ENCODE data around the gene AFMID. TPM values are rescaled to one million over a fixed set of nuclear protein-coding genes. Genes with fewer than 3 reads are reported as not detected.

The AFMID gene
- total and polyA plus RNA-seq, 2 of the 13 experiments (the other 11 are each of a cell fraction or from before 2014, with no cell fraction given) = 249 to 270 TPM

DNA sequence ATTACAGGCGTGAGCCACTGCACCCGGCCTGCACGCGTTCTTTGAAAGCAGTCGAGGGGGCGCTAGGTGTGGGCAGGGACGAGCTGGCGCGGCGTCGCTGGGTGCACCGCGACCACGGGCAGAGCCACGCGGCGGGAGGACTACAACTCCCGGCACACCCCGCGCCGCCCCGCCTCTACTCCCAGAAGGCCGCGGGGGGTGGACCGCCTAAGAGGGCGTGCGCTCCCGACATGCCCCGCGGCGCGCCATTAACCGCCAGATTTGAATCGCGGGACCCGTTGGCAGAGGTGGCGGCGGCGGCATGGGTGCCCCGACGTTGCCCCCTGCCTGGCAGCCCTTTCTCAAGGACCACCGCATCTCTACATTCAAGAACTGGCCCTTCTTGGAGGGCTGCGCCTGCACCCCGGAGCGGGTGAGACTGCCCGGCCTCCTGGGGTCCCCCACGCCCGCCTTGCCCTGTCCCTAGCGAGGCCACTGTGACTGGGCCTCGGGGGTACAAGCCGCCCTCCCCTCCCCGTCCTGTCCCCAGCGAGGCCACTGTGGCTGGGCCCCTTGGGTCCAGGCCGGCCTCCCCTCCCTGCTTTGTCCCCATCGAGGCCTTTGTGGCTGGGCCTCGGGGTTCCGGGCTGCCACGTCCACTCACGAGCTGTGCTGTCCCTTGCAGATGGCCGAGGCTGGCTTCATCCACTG is 27.0 kb downstream of the AFMID start, which contains the start of gene BIRC5 (continued):
- TF ChIP-seq, protein P1, sequence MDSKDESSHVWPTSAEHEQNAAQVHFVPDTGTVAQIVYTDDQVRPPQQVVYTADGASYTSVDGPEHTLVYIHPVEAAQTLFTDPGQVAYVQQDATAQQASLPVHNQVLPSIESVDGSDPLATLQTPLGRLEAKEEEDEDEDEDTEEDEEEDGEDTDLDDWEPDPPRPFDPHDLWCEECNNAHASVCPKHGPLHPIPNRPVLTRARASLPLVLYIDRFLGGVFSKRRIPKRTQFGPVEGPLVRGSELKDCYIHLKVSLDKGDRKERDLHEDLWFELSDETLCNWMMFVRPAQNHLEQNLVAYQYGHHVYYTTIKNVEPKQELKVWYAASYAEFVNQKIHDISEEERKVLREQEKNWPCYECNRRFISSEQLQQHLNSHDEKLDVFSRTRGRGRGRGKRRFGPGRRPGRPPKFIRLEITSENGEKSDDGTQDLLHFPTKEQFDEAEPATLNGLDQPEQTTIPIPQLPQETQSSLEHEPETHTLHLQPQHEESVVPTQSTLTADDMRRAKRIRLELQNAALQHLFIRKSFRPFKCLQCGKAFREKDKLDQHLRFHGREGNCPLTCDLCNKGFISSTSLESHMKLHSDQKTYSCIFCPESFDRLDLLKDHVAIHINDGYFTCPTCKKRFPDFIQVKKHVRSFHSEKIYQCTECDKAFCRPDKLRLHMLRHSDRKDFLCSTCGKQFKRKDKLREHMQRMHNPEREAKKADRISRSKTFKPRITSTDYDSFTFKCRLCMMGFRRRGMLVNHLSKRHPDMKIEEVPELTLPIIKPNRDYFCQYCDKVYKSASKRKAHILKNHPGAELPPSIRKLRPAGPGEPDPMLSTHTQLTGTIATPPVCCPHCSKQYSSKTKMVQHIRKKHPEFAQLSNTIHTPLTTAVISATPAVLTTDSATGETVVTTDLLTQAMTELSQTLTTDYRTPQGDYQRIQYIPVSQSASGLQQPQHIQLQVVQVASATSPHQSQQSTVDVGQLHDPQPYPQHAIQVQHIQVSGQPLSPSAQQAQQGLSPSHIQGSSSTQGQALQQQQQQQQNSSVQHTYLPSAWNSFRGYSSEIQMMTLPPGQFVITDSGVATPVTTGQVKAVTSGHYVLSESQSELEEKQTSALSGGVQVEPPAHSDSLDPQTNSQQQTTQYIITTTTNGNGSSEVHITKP (CRISPR knock-in tag; IDR thresholded peaks at IDR 0.05; ENCODE audit: low read depth) = 0 out of 2 replicates have a peak, but pooled peaks have one; percentile 58
- TF ChIP-seq, protein P2, sequence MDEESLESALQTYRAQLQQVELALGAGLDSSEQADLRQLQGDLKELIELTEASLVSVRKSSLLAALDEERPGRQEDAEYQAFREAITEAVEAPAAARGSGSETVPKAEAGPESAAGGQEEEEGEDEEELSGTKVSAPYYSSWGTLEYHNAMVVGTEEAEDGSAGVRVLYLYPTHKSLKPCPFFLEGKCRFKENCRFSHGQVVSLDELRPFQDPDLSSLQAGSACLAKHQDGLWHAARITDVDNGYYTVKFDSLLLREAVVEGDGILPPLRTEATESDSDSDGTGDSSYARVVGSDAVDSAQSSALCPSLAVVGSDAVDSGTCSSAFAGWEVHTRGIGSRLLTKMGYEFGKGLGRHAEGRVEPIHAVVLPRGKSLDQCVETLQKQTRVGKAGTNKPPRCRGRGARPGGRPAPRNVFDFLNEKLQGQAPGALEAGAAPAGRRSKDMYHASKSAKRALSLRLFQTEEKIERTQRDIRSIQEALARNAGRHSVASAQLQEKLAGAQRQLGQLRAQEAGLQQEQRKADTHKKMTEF (CRISPR knock-in tag; IDR thresholded peaks at IDR 0.05) = peak; percentile 93
- TF ChIP-seq MIER3 (CRISPR knock-in tag; IDR thresholded peaks at IDR 0.05; ENCODE audit: borderline replicate concordance) (peak; percentile 92; the same call in 1 of the 2 replicates), IRX3 (CRISPR knock-in tag; IDR thresholded peaks at IDR 0.05; ENCODE audit: borderline replicate concordance, low read depth) (peak; percentile 91; the same call in 1 of the 2 replicates), ZNF121 (CRISPR knock-in tag; IDR thresholded peaks at IDR 0.05) (no peak; the same call in 1 of the 2 replicates), PHF8 (CRISPR knock-in tag; IDR thresholded peaks at IDR 0.05) (peak; percentile 91), HMG20A (CRISPR knock-in tag; IDR thresholded peaks at IDR 0.05; ENCODE audit: borderline replicate concordance) (no peak), YEATS4 (CRISPR knock-in tag; IDR thresholded peaks at IDR 0.05; ENCODE audit: borderline replicate concordance) (peak; percentile 99), KLF16 (CRISPR knock-in tag; IDR thresholded peaks at IDR 0.05) (peak; percentile 92 to 97; a peak in 3 of 4 replicates)
- TF ChIP-seq, protein P3, sequence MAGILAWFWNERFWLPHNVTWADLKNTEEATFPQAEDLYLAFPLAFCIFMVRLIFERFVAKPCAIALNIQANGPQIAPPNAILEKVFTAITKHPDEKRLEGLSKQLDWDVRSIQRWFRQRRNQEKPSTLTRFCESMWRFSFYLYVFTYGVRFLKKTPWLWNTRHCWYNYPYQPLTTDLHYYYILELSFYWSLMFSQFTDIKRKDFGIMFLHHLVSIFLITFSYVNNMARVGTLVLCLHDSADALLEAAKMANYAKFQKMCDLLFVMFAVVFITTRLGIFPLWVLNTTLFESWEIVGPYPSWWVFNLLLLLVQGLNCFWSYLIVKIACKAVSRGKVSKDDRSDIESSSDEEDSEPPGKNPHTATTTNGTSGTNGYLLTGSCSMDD (CRISPR knock-in tag; IDR thresholded peaks at IDR 0.05) = no peak
- TF ChIP-seq, protein P4, sequence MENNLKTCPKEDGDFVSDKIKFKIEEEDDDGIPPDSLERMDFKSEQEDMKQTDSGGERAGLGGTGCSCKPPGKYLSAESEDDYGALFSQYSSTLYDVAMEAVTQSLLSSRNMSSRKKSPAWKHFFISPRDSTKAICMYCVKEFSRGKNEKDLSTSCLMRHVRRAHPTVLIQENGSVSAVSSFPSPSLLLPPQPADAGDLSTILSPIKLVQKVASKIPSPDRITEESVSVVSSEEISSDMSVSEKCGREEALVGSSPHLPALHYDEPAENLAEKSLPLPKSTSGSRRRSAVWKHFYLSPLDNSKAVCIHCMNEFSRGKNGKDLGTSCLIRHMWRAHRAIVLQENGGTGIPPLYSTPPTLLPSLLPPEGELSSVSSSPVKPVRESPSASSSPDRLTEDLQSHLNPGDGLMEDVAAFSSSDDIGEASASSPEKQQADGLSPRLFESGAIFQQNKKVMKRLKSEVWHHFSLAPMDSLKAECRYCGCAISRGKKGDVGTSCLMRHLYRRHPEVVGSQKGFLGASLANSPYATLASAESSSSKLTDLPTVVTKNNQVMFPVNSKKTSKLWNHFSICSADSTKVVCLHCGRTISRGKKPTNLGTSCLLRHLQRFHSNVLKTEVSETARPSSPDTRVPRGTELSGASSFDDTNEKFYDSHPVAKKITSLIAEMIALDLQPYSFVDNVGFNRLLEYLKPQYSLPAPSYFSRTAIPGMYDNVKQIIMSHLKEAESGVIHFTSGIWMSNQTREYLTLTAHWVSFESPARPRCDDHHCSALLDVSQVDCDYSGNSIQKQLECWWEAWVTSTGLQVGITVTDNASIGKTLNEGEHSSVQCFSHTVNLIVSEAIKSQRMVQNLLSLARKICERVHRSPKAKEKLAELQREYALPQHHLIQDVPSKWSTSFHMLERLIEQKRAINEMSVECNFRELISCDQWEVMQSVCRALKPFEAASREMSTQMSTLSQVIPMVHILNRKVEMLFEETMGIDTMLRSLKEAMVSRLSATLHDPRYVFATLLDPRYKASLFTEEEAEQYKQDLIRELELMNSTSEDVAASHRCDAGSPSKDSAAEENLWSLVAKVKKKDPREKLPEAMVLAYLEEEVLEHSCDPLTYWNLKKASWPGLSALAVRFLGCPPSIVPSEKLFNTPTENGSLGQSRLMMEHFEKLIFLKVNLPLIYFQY (CRISPR knock-in tag; IDR thresholded peaks at IDR 0.05; ENCODE audit: borderline replicate concordance) = peak; percentile 59; the same call in 1 of the 2 replicates
- TF ChIP-seq, protein P5, sequence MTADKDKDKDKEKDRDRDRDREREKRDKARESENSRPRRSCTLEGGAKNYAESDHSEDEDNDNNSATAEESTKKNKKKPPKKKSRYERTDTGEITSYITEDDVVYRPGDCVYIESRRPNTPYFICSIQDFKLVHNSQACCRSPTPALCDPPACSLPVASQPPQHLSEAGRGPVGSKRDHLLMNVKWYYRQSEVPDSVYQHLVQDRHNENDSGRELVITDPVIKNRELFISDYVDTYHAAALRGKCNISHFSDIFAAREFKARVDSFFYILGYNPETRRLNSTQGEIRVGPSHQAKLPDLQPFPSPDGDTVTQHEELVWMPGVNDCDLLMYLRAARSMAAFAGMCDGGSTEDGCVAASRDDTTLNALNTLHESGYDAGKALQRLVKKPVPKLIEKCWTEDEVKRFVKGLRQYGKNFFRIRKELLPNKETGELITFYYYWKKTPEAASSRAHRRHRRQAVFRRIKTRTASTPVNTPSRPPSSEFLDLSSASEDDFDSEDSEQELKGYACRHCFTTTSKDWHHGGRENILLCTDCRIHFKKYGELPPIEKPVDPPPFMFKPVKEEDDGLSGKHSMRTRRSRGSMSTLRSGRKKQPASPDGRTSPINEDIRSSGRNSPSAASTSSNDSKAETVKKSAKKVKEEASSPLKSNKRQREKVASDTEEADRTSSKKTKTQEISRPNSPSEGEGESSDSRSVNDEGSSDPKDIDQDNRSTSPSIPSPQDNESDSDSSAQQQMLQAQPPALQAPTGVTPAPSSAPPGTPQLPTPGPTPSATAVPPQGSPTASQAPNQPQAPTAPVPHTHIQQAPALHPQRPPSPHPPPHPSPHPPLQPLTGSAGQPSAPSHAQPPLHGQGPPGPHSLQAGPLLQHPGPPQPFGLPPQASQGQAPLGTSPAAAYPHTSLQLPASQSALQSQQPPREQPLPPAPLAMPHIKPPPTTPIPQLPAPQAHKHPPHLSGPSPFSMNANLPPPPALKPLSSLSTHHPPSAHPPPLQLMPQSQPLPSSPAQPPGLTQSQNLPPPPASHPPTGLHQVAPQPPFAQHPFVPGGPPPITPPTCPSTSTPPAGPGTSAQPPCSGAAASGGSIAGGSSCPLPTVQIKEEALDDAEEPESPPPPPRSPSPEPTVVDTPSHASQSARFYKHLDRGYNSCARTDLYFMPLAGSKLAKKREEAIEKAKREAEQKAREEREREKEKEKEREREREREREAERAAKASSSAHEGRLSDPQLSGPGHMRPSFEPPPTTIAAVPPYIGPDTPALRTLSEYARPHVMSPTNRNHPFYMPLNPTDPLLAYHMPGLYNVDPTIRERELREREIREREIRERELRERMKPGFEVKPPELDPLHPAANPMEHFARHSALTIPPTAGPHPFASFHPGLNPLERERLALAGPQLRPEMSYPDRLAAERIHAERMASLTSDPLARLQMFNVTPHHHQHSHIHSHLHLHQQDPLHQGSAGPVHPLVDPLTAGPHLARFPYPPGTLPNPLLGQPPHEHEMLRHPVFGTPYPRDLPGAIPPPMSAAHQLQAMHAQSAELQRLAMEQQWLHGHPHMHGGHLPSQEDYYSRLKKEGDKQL (CRISPR knock-in tag; IDR thresholded peaks at IDR 0.05; ENCODE audit: low read depth) = 0 out of 2 replicates have a peak, but pooled peaks have one; percentile 35

Measured in HepG2 (cell line).